ENCODE data around the gene GAST. TPM values are rescaled to one million over a fixed set of nuclear protein-coding genes. Genes with fewer than 3 reads are reported as not detected.

GAST gene
- total and polyA plus RNA-seq, 10 of the 15 experiments (the other 5 are each of a cell fraction or from before 2014, with no cell fraction given) = not detected

DNA sequence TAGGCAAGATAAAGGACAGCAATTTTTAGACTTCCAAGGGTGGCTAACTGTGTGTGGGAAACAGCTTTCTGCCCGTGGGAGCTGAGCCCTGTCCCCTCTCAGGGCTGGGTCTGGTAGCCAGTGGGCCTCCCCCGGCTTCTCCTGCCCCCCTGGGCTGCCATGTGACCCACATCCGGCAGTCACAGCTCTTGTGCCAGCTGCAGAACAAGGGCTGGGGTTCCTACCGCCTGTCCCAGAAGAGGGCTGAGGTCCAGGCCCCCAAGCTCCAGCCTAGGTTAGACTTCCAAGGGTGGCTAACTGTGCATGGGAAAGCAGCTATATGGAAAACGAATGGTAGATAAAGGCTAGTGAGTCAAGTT, 6.1 kb downstream of the GAST start:
- in situ Hi-C loops (cut with MboI) = no loop called here
- ChIA-PET RAD21 (ENCODE audit: unreplicated experiment) (no interaction called here), CTCF (interaction anchor here (0.6 to 1.3 kb wide), 4 partner anchors 19 to 245 kb away, joined by 3 read pairs; no protein-coding TSS in a partner anchor), SMC1A (ENCODE audit: uncharacterized antibody, unreplicated experiment) (no interaction called here), POLR2A (no interaction called here)
- Histone ChIP-seq H3K9me3 (replicated peaks; ENCODE audit: control insufficient read depth, insufficient read depth, low read length) (no peaks in the 10 kb centered on the region), H3K4me1 (ENCODE audit: control insufficient read depth, insufficient read depth, low read length) (no peaks in the 10 kb centered on the region), H4K20me1 (ENCODE audit: control insufficient read depth, insufficient read depth) (no peaks in the 10 kb centered on the region), H3K27me3 (replicated peaks in 1 of 2; ENCODE audit: control insufficient read depth in 2 of 2, insufficient read depth in 2 of 2, low read length in 1 of 2) (peaks cover 0 to 4% of the 10 kb centered on the region in 2 experiments; a peak in 3 of 4 replicates), H3K4me3 (no peak overlapping the region), H3K79me2 (ENCODE audit: control insufficient read depth, insufficient read depth, low read length) (no peaks in the 10 kb centered on the region), H3K36me3 (ENCODE audit: control insufficient read depth in 2 of 2, insufficient read depth in 2 of 2, low read length in 1 of 2) (no peaks in the 10 kb centered on the region), H2AFZ (ENCODE audit: control insufficient read depth, low read depth, low read length) (no peak overlapping the region), H3K27ac (ENCODE audit: control insufficient read depth, insufficient read depth) (no peak overlapping the region), H3K4me2 (ENCODE audit: control insufficient read depth, insufficient read depth) (no peak overlapping the region), H3K9ac (ENCODE audit: control insufficient read depth, insufficient read depth, low read length) (no peak overlapping the region)
- ATAC-seq = no peak
- BruUV-seq (replicated peaks) = no TSS peak
- TF ChIP-seq BRCA1 (IDR thresholded peaks at IDR 0.05; ENCODE audit: low read depth, low read length) = no peak
- no peak for TF ChIP-seq KAT2A (conservative IDR thresholded peaks at IDR 0.05; ENCODE audit: control insufficient read depth, low read depth, low read length)
- TF ChIP-seq KDM1A (IDR thresholded peaks at IDR 0.05; ENCODE audit: borderline replicate concordance) = no peak
- no peak for TF ChIP-seq KLF5 (IDR thresholded peaks at IDR 0.05; ENCODE audit: partially characterized antibody)
- no peak for TF ChIP-seq FOS (IDR thresholded peaks at IDR 0.05; ENCODE audit: borderline replicate concordance, extremely low read depth, insufficient read length)
- no peak for TF ChIP-seq SPI1 (IDR thresholded peaks at IDR 0.05; ENCODE audit: borderline replicate concordance, insufficient read depth, low read depth, low read length)
- TF ChIP-seq ASH2L (IDR thresholded peaks at IDR 0.05; ENCODE audit: borderline replicate concordance, low read depth) = no peak
- TF ChIP-seq CBFB (IDR thresholded peaks at IDR 0.05; ENCODE audit: low read depth) = no peak
- TF ChIP-seq ESRRA (IDR thresholded peaks at IDR 0.05; ENCODE audit: low read length) = no peak
- TF ChIP-seq, protein P1, sequence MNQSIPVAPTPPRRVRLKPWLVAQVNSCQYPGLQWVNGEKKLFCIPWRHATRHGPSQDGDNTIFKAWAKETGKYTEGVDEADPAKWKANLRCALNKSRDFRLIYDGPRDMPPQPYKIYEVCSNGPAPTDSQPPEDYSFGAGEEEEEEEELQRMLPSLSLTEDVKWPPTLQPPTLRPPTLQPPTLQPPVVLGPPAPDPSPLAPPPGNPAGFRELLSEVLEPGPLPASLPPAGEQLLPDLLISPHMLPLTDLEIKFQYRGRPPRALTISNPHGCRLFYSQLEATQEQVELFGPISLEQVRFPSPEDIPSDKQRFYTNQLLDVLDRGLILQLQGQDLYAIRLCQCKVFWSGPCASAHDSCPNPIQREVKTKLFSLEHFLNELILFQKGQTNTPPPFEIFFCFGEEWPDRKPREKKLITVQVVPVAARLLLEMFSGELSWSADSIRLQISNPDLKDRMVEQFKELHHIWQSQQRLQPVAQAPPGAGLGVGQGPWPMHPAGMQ (IDR thresholded peaks at IDR 0.05; ENCODE audit: borderline replicate concordance) = no peak
- no peak for TF ChIP-seq WRNIP1 (IDR thresholded peaks at IDR 0.05; ENCODE audit: borderline replicate concordance, low read depth, low read length)
- TF ChIP-seq, protein P2, sequence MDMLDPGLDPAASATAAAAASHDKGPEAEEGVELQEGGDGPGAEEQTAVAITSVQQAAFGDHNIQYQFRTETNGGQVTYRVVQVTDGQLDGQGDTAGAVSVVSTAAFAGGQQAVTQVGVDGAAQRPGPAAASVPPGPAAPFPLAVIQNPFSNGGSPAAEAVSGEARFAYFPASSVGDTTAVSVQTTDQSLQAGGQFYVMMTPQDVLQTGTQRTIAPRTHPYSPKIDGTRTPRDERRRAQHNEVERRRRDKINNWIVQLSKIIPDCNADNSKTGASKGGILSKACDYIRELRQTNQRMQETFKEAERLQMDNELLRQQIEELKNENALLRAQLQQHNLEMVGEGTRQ (IDR thresholded peaks at IDR 0.05; ENCODE audit: borderline replicate concordance, low read depth, low read length) = no peak
- TF ChIP-seq BCL11A (IDR thresholded peaks at IDR 0.05; ENCODE audit: low read depth, low read length) = no peak
- TF ChIP-seq RUNX3 (IDR thresholded peaks at IDR 0.05; ENCODE audit: low read length) = no peak
- TF ChIP-seq, protein P3, sequence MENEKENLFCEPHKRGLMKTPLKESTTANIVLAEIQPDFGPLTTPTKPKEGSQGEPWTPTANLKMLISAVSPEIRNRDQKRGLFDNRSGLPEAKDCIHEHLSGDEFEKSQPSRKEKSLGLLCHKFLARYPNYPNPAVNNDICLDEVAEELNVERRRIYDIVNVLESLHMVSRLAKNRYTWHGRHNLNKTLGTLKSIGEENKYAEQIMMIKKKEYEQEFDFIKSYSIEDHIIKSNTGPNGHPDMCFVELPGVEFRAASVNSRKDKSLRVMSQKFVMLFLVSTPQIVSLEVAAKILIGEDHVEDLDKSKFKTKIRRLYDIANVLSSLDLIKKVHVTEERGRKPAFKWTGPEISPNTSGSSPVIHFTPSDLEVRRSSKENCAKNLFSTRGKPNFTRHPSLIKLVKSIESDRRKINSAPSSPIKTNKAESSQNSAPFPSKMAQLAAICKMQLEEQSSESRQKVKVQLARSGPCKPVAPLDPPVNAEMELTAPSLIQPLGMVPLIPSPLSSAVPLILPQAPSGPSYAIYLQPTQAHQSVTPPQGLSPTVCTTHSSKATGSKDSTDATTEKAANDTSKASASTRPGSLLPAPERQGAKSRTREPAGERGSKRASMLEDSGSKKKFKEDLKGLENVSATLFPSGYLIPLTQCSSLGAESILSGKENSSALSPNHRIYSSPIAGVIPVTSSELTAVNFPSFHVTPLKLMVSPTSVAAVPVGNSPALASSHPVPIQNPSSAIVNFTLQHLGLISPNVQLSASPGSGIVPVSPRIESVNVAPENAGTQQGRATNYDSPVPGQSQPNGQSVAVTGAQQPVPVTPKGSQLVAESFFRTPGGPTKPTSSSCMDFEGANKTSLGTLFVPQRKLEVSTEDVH (IDR thresholded peaks at IDR 0.05; ENCODE audit: low read depth, partially characterized antibody) = no peak
- no peak for TF ChIP-seq ATF7 (IDR thresholded peaks at IDR 0.05; ENCODE audit: low read depth)
- intact Hi-C loops (cut with micrococcal nuclease; ENCODE audit: unreplicated experiment) = no loop called here
- 21% methylated on average over 5 of the region's 5 CpGs for WGBS (ENCODE audit: insufficient coverage, insufficient replicate concordance, low lambda C conversion rate, missing lambda C conversion rate)
- no peak for DNase-seq (ENCODE audit: low read depth, low spot score)
- no peak for FAIRE-seq

Measured in GM12878 (cell line).